GM23338 (cell line): ENCODE results near the gene PFKP. TPM values are rescaled to one million over a fixed set of nuclear protein-coding genes. Genes with fewer than 3 reads are reported as not detected.

Experiments used
- ATAC-seq: fragments of 200-7000 bp; cut with Tn5 transposase; 3 replicates; pipeline ENCODE4 v1.9.1; 2020
- DNase-seq: peaks from one replicate; pipeline ENCODE4 v3.0.0-alpha.2; 2015; ENCODE audit warnings: low spot score
- H2AFZ ChIP-seq: fragments of 200-600 bp; sonication (generic); 2 replicates; pipeline ENCODE4 v1.8.0; 2016; ENCODE audit warnings: antibody characterized with exemption, mild to moderate bottlenecking, moderate library complexity
- H3F3A ChIP-seq: fragments of 200-600 bp; sonication (generic); replicated peaks from 2 replicates; pipeline ENCODE4 v1.8.0; 2017; ENCODE audit warnings: antibody characterized with exemption, mixed run types, low read depth
- H3K27ac ChIP-seq: fragments of 200-600 bp; sonication (generic); 2 replicates; pipeline ENCODE4 v1.6.1; 2016; ENCODE audit warnings: low read depth
- H3K27me3 ChIP-seq: fragments of 200-600 bp; sonication (generic); 2 replicates; pipeline ENCODE4 v1.8.0; 2016; ENCODE audit warnings: mild to moderate bottlenecking, mixed run types, moderate library complexity; ENCODE audit not compliant: insufficient read depth
- H3K36me3 ChIP-seq: fragments of 200-600 bp; sonication (generic); 2 replicates; pipeline ENCODE4 v1.8.0; 2016; ENCODE audit warnings: mild to moderate bottlenecking; ENCODE audit not compliant: insufficient read depth
- H3K4me1 ChIP-seq: fragments of 200-600 bp; sonication (generic); 2 replicates; pipeline ENCODE4 v1.8.0; 2016; ENCODE audit warnings: mild to moderate bottlenecking, moderate library complexity; ENCODE audit not compliant: insufficient read depth
- H3K4me2 ChIP-seq: fragments of 200-600 bp; sonication (generic); 2 replicates; pipeline ENCODE4 v1.7.1; 2017; ENCODE audit warnings: mixed run types
- H3K4me3 ChIP-seq: fragments of 200-600 bp; sonication (generic); 2 replicates; pipeline ENCODE4 v1.6.1; 2016; ENCODE audit warnings: mixed run types
- H3K79me2 ChIP-seq: fragments of 200-600 bp; sonication (generic); replicated peaks from 2 replicates; pipeline ENCODE4 v1.8.0; 2017; ENCODE audit warnings: mild to moderate bottlenecking; ENCODE audit not compliant: insufficient read depth
- H3K9me2 ChIP-seq: fragments of 200-600 bp; sonication (generic); 2 replicates; pipeline ENCODE4 v1.8.0; 2017; ENCODE audit not compliant: insufficient read depth
- H4K20me1 ChIP-seq: fragments of 200-600 bp; sonication (generic); replicated peaks from 2 replicates; pipeline ENCODE4 v1.8.0; 2017; ENCODE audit warnings: mild to moderate bottlenecking; ENCODE audit not compliant: insufficient read depth
- H3K27ac Mint-ChIP-seq: 2 replicates; pipeline ENCODE4 v1.8.0; 2020; ENCODE audit warnings: inconsistent platforms, mild to moderate bottlenecking, moderate library complexity, mixed read lengths
- H3K27me3 Mint-ChIP-seq: 3 replicates; pipeline ENCODE4 v1.8.0; 2022; ENCODE audit warnings: low read depth, mild to moderate bottlenecking, moderate library complexity, mixed read lengths, inconsistent platforms; ENCODE audit not compliant: insufficient read depth, poor library complexity
- H3K36me3 Mint-ChIP-seq: 3 replicates; pipeline ENCODE4 v1.8.0; 2021; ENCODE audit warnings: low read depth, mild to moderate bottlenecking, inconsistent platforms, moderate library complexity, mixed read lengths
- H3K4me1 Mint-ChIP-seq: 3 replicates; pipeline ENCODE4 v1.8.0; 2020; ENCODE audit warnings: mild to moderate bottlenecking, inconsistent platforms, mixed read lengths
- H3K4me3 Mint-ChIP-seq: 3 replicates; pipeline ENCODE4 v1.8.0; 2021; ENCODE audit warnings: moderate library complexity, mild to moderate bottlenecking, inconsistent platforms, mixed read lengths
- H3K9me3 Mint-ChIP-seq: 3 replicates; pipeline ENCODE4 v1.8.0; 2020; ENCODE audit warnings: moderate library complexity, mild to moderate bottlenecking, inconsistent platforms, mixed read lengths
- JUNB ChIP-seq: IDR thresholded peaks from one replicate; pipeline ENCODE4 v1.6.1; 2016; ENCODE audit warnings: antibody characterized with exemption; ENCODE audit not compliant: unreplicated experiment
- NANOG ChIP-seq: IDR thresholded peaks from 2 replicates; pipeline ENCODE4 v1.6.1; 2016; ENCODE audit warnings: antibody characterized with exemption, borderline replicate concordance
- POLR2AphosphoS5 ChIP-seq: IDR thresholded peaks from 2 replicates; pipeline ENCODE4 v1.6.1; 2016; ENCODE audit warnings: antibody characterized with exemption, low read depth
- REST ChIP-seq: IDR thresholded peaks from one replicate; pipeline ENCODE4 v1.6.1; 2018; ENCODE audit warnings: antibody characterized with exemption; ENCODE audit not compliant: unreplicated experiment
- ZNF114 ChIP-seq: fragments of 250-450 bp; sonication (Bioruptor Pico); IDR thresholded peaks from 2 replicates; pipeline ENCODE4 v1.5.0; 2020; ENCODE audit warnings: mild to moderate bottlenecking, moderate library complexity
- ZNF462 ChIP-seq: fragments of 250-450 bp; sonication (Bioruptor Pico); IDR thresholded peaks from 2 replicates; pipeline ENCODE4 v1.5.0; 2020; ENCODE audit warnings: mild to moderate bottlenecking, moderate library complexity
- polyA plus RNA-seq: library from polyadenylated mRNA; unstranded; fragments of >200 nt; fragmentation: Nextera tagmentation; extraction: Ambion mirVana; gene quantifications from 2 replicates; pipeline ENCODE4 v1.2.1, GENCODE V29; 2016
- total RNA-seq: library from RNA; depleted of rRNA; stranded (reverse); fragments of >200 nt; shearing (Covaris generic); gene quantifications from 2 replicates; pipeline ENCODE4 v1.2.3, GENCODE V29; 2014
- TF ChIP-seq, protein P1 (sequence below), 2 experiments: fragments of 200-600 bp in 1 of 2; sonication (generic) in 1 of 2; conservative IDR thresholded peaks; 2 replicates each; pipeline versions ENCODE4 v1.5.1 to v1.6.1; 2016 to 2017; ENCODE audit warnings: antibody characterized with exemption in 2 of 2, low read depth in 2 of 2, mild to moderate bottlenecking in 2 of 2, moderate library complexity in 1 of 2

PFKP gene
- total and polyA plus RNA-seq, 2 experiments from 2014 or later = 56.3 to 120 TPM

- DNase-seq = peak; percentile 86
- H3K27ac ChIP-seq = no peak overlapping the region
- peak; percentile 83 for ATAC-seq
- H3F3A ChIP-seq = no peaks in the 10 kb centered on the region
- Mint-ChIP-seq H3K4me3 (no peak overlapping the region), H3K27me3 (peaks cover 17% of the 10 kb centered on the region), H3K9me3 (peaks cover 26% of the 10 kb centered on the region), H3K27ac (0 out of 2 replicates have a peak overlapping the region, but pooled peaks have one; percentile 36), H3K4me1 (peaks cover 22% of the 10 kb centered on the region), H3K36me3 (peaks cover 15% of the 10 kb centered on the region)
- no peaks in the 10 kb centered on the region for H3K9me2 ChIP-seq
- H4K20me1 ChIP-seq = no peaks in the 10 kb centered on the region
- no peaks in the 10 kb centered on the region for H3K36me3 ChIP-seq
- TF ChIP-seq NANOG = no peak
- TF ChIP-seq, protein P1, sequence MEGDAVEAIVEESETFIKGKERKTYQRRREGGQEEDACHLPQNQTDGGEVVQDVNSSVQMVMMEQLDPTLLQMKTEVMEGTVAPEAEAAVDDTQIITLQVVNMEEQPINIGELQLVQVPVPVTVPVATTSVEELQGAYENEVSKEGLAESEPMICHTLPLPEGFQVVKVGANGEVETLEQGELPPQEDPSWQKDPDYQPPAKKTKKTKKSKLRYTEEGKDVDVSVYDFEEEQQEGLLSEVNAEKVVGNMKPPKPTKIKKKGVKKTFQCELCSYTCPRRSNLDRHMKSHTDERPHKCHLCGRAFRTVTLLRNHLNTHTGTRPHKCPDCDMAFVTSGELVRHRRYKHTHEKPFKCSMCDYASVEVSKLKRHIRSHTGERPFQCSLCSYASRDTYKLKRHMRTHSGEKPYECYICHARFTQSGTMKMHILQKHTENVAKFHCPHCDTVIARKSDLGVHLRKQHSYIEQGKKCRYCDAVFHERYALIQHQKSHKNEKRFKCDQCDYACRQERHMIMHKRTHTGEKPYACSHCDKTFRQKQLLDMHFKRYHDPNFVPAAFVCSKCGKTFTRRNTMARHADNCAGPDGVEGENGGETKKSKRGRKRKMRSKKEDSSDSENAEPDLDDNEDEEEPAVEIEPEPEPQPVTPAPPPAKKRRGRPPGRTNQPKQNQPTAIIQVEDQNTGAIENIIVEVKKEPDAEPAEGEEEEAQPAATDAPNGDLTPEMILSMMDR (conservative IDR thresholded peaks at IDR 0.05; ENCODE audit: low read depth in 2 of 2) = peak; percentile 89 to 90
- TF ChIP-seq ZNF114 = no peak
- no peak overlapping the region for H2AFZ ChIP-seq
- no peak overlapping the region for H3K4me3 ChIP-seq
- no peaks in the 10 kb centered on the region for H3K79me2 ChIP-seq
- no peaks in the 10 kb centered on the region for H3K27me3 ChIP-seq
- H3K4me1 ChIP-seq = peaks cover 10% of the 10 kb centered on the region; the same call in 1 of the 2 replicates
- no peak overlapping the region for H3K4me2 ChIP-seq
Observed at GRCh38 chr10:3043512-3044368, 23.6 kb upstream of the PFKP start.

DNA sequence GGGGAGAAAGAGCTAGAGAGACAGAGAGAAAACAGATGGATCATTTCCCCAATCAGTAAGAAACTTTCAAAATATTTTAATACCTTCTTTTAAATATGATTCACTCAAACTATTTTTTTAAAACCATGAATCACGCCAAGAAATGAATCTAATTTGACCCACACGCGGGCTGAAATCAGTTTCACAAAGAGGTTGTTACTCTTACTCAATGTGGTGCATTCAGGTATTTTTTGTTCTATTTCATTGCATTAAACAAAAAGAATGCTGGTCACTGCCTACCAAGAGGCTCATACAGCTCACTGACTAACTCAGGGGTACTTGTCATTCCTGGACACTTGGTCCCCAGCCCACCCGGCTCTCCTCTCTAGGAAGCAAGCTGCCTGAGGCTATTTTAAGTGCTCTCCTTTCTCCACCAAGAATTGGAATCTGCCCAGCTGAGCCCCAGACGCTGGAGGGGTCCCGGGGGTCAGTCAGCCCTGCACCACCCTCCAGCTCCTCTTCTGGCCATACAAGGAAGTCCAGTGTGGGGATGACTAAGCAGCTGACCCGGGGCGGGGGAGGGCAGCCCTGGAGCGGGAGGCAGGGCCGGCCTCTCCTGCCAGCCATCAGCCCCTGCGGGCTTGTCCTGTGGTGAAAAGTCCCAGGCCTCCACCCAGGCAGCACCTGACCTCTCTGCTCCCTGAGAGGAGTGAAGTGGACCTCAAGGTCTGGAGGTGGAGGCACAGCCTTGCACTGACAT, 21.7 kb upstream of the PFKP start:
- H3K4me3 Mint-ChIP-seq = no peak overlapping the region
- Histone ChIP-seq H3K4me3 (no peak overlapping the region), H4K20me1 (no peaks in the 10 kb centered on the region), H3K36me3 (no peaks in the 10 kb centered on the region), H3F3A (no peaks in the 10 kb centered on the region), H3K79me2 (no peaks in the 10 kb centered on the region), H3K9me2 (no peaks in the 10 kb centered on the region), H3K4me2 (peak overlapping the region; percentile 38; the same call in 1 of the 2 replicates), H3K27me3 (no peaks in the 10 kb centered on the region), H3K4me1 (peaks cover 10% of the 10 kb centered on the region; the same call in 1 of the 2 replicates), H2AFZ (peak overlapping the region; percentile 63), H3K27ac (no peak overlapping the region)
- peak; percentile 82 for ATAC-seq
- peaks cover 13% of the 10 kb centered on the region for H3K27me3 Mint-ChIP-seq
- H3K4me1 Mint-ChIP-seq = peaks cover 22% of the 10 kb centered on the region
- DNase-seq = peak; percentile 68
- peak overlapping the region; percentile 87; the same call in 1 of the 2 replicates for H3K27ac Mint-ChIP-seq
- peaks cover 10% of the 10 kb centered on the region for H3K36me3 Mint-ChIP-seq
- H3K9me3 Mint-ChIP-seq = peaks cover 11% of the 10 kb centered on the region
- no peak for TF ChIP-seq JUNB
- TF ChIP-seq ZNF462 (CRISPR knock-in tag) = no peak
- TF ChIP-seq POLR2AphosphoS5 = no peak
- TF ChIP-seq REST = no peak
